HG02840 (cell line): ENCODE results near the gene BCO1.
"Not testable (repeated sequence)": the region's sequence is repeated elsewhere in the genome, so short reads cannot be mapped to it uniquely, and the experiment has no call there.

Experiments used
- ATAC-seq: cut with Tn5 transposase; IDR thresholded peaks from one replicate; pipeline ENCODE4 v1.9.1; 2021; ENCODE audit warnings: mild to moderate bottlenecking, moderate library complexity, moderate number of reproducible peaks; ENCODE audit not compliant: unreplicated experiment, low FRiP score

BCO1 gene

GRCh38 chr16:81238296-81239011 is at the start of gene BCO1:
BCO1 (plus strand) TSS chr16:81238689; CDS start chr16:81238909, 220 bp downstream.
- ATAC-seq: no peak

- ATAC-seq: no peak
These were observed 49.3 kb upstream of the BCO1 start for GRCh38 chr16:81189100-81189664.

GRCh38 chr16:81190667-81191066 is 47.8 kb upstream of the BCO1 start:
- ATAC-seq: no peak

GRCh38 chr16:81195885-81196534 is 42.5 kb upstream of the BCO1 start:
- no peak for ATAC-seq

- ATAC-seq: no peak
These were observed 39.9 kb upstream of the BCO1 start for GRCh38 chr16:81198635-81199034.

GRCh38 chr16:81201267-81201666 is 37.2 kb upstream of the BCO1 start:
- ATAC-seq: no peak

- no peak for ATAC-seq
These were observed 33.5 kb upstream of the BCO1 start for GRCh38 chr16:81204798-81205680.

- no peak for ATAC-seq
These were observed 31.4 kb upstream of the BCO1 start for GRCh38 chr16:81207076-81207475.

GRCh38 chr16:81210807-81211206 is 27.7 kb upstream of the BCO1 start:
- ATAC-seq: no peak

GRCh38 chr16:81212830-81213465 is 25.5 kb upstream of the BCO1 start:
- no peak for ATAC-seq

- ATAC-seq: no peak
These were observed 23.7 kb upstream of the BCO1 start for GRCh38 chr16:81214745-81215166.

GRCh38 chr16:81216114-81216513 is 22.4 kb upstream of the BCO1 start:
- no peak for ATAC-seq

GRCh38 chr16:81216706-81217105 is 21.8 kb upstream of the BCO1 start:
- ATAC-seq: no peak

- ATAC-seq: no peak
These were observed 19.3 kb upstream of the BCO1 start for GRCh38 chr16:81219151-81219550.

- ATAC-seq: no peak
These were observed 18.1 kb upstream of the BCO1 start for GRCh38 chr16:81220349-81220748.

- no peak for ATAC-seq
These were observed 16.8 kb upstream of the BCO1 start for GRCh38 chr16:81221731-81222130.

GRCh38 chr16:81224824-81225223 is 13.7 kb upstream of the BCO1 start:
- no peak for ATAC-seq

GRCh38 chr16:81225697-81226096 is 12.8 kb upstream of the BCO1 start:
- not testable (repeated sequence) for ATAC-seq

GRCh38 chr16:81227785-81228184 is 10.7 kb upstream of the BCO1 start:
- no peak for ATAC-seq

- no peak for ATAC-seq
These were observed 8.7 kb upstream of the BCO1 start for GRCh38 chr16:81229811-81230210.
